HUDEP-2 (cell line): Measurements from ENCODE around the gene COL6A6.

ENCODE experiments used
- DNase-seq, 76 experiments: peaks; one replicate each; lab custom pipeline; 2025; ENCODE audit not compliant: unreplicated experiment in 76 of 76; lab: John Stamatoyannopoulos, UW

The COL6A6 gene, protein sequence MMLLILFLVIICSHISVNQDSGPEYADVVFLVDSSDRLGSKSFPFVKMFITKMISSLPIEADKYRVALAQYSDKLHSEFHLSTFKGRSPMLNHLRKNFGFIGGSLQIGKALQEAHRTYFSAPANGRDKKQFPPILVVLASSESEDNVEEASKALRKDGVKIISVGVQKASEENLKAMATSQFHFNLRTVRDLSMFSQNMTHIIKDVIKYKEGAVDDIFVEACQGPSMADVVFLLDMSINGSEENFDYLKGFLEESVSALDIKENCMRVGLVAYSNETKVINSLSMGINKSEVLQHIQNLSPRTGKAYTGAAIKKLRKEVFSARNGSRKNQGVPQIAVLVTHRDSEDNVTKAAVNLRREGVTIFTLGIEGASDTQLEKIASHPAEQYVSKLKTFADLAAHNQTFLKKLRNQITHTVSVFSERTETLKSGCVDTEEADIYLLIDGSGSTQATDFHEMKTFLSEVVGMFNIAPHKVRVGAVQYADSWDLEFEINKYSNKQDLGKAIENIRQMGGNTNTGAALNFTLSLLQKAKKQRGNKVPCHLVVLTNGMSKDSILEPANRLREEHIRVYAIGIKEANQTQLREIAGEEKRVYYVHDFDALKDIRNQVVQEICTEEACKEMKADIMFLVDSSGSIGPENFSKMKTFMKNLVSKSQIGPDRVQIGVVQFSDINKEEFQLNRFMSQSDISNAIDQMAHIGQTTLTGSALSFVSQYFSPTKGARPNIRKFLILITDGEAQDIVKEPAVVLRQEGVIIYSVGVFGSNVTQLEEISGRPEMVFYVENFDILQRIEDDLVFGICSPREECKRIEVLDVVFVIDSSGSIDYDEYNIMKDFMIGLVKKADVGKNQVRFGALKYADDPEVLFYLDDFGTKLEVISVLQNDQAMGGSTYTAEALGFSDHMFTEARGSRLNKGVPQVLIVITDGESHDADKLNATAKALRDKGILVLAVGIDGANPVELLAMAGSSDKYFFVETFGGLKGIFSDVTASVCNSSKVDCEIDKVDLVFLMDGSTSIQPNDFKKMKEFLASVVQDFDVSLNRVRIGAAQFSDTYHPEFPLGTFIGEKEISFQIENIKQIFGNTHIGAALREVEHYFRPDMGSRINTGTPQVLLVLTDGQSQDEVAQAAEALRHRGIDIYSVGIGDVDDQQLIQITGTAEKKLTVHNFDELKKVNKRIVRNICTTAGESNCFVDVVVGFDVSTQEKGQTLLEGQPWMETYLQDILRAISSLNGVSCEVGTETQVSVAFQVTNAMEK (N-terminal part only)

DNA sequence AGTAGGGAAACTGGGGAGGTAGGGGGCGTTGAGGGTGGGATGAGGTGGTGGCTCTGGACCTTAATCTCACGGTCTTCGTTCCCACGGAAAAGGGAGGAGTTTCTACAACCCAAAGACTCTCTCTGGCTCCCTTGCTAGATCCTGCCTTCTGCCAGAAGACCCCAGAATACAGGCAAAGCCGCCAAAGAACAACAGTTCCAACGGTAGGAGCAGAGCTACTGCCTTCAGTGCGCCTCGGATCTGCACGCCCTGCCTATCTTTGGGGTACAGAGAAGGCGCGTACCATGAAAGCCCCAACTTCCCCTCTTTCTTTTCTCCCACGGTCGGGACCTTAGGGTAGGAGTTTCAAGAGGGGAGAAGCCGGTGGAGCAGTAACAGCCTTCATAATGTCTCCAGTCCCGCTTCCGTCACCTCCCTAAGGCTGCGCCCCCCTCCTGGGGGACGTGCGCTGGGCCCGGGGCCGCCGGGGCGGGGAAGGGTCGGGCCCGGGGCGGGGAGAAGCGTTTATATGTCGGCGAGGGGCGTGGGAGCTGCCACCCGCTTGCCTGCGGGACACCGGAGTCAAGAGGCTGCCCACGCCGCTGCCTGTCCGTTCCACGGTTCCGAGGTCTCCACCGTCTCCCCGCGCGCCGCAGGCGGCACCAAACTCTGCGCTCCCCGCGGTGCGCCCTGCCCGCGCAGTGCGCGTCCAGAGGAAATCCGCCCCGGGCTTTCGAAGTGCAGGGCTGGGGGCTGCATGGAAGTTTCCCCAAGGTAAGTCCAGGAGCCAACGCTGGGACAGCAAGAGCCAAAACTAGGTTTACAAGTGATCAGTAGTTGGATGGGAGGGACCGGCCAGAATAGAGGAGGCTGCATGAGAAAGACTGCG lies at the start of gene COL6A6:
TSS of gene COL6A6 (plus strand) at position 533 of the 868 bp plus-strand sequence. CDS start 43,188 bp downstream, outside the sequence.
- DNase-seq: no peak

DNA sequence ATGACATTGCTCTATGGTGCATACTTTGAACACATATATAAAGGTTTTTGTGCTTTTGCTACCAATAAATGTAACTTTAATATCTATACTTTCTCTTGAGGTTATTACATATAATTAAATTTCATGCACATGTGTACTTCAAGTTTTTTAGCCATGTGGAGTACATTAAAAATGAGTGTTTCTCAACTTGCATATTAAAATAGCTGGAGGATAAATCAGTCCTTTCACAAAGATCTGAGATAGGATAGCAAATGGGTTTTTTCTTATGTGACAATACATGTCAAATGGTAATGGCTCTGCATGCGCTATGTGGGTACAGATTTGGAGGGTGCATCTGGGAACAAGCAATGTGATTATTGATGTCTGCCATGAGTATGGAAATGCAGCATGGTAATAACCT lies 48.7 kb upstream of the COL6A6 start:
- no peak for DNase-seq

DNA sequence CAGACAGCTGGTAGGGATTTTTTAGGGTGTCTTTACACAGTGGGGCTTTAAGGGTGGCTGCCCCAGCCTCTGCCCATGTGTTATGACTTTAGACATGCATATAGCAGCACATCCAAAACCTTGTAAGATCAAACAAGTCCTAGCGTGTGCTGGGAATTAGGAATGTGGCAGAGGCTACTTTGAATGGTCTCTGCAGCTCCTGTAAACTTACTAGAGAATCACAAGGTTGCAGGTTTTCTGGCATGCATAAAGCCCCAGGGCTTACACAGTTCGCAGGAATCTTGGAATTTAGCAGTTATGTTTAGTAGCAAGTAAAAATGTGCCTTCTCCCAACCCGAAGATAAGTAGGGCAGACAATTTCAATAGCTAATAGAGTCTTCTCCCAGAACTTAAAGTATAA lies 46.9 kb upstream of the COL6A6 start:
- no peak for DNase-seq

DNA sequence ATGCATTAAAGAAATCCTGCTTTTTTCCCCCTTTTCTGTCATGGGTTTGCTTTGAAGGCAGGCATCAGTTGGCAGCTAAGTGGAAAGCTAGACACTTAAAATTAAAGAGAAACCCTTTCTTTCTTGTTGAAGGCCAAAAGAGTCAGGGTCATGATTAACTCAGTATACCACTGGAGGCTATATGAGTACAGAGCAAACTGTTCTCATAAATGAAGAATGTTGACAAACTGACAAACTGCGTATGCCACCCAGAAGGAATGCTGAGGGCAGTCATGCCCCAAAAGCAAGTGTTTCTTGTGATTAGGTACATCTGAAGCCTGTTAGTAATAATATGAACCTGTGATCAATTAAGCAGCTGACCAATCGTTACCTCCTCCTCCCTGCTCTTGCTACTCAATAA lies 43.6 kb upstream of the COL6A6 start:
- no peak for DNase-seq

DNA sequence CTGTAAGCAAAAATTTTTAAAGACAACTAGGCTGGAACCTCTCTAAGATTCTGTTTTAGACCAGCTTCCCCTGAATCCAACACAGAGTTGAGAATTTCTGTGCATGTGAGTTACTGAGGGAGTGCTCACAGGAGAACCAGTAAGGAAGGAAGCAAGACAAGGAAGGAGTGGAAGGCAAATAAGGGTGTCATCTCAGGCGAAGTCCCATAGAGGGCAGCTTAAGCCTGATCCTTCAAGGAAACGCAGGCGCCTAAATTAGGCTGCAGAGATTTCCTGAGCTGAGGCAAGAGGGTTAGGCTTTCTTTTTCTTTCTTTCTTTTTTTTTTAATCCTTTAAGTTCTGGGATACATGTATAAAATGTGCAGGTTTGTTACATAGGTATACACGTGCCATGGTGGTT lies 36.2 kb upstream of the COL6A6 start:
- peak in 4 of 76 experiments; percentile 1 to 6 (median 2) for DNase-seq

DNA sequence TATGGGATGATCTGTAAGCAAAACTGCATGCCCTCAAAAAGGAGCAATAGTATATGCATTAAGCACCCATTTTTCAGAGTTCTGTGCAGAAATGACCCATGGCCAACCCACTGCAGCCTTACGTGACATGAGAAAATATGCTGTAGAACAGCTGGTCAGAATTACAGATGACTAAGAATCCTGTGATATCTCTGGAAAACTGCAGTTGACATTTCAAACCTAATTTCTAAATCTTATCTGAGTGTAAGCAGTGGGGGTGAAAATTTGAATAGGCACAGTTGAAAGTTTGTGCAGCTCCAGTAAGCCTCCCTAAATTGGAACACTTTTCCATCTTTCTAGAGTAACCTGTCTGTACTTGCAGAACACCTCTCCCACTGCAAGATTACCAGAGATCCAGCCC lies 28.7 kb upstream of the COL6A6 start:
- DNase-seq: no peak

DNA sequence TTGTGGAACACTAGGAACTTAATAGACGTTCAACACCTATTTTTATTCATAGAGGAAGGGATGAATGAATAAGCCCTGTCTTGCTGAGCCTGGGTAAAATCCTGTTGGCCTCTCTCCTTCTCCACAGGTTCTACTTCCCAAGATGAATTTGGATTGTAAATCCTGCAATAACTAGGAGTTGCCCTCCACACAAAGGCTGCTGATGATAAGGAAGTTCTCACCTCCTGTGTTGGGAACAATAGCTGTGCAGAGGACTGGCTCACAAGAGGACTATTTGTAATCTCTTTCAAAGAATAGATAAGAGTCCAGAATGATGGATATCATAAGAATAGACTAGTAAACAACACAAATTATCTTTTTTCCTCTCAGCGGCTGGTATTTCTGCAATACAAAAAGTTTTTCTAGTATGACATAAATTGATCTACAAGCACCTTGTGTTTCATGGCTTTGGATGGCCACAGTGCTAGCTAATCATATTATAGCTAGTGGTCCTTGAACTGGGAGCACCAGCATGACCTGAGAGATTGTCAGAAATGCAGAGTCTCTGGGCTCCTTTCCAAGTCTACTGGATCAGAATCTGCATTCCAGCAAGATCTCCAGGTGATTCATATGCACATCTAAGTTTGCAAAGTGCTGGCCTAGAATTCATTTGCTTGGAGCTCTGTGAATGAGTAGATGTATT lies 28.1 kb upstream of the COL6A6 start:
- DNase-seq: no peak

DNA sequence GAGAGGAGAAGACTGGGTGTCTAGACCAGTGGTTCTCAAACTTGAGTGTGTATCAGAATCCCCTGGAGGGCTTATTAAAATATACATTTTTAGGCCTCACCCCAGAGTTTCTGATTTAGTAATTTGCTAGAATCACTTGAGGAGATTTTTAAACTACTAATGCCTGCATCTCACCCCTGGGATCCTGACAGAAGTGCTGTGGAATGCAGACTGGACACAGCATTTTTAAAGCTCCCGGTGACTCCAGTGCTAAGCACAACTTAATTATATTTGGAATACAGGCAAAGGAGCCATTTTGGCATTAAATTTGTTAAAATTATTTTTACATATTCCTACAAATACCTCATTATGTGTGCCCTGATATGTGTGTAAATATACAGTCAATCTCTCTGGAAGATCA lies 26.7 kb upstream of the COL6A6 start:
- no peak for DNase-seq

DNA sequence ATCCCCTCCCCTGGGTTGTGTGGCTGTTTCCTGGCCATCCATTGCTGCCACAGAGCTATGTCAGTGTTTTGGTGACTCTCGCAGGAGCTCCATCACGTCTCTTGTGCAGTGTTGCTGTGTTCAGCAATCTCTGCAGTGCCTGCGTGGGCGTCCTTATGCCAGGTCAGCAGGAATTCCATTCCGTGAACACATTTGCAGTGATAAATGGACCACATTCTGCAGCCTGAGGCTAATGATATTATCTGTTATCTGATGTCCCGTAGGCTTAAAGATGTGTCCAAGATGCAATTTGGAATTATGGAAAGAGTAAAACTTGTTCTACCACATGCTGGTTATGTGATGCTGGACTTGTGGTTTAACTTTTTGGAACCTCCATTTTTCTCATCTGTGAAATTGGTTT lies 25.5 kb upstream of the COL6A6 start:
- no peak for DNase-seq

DNA sequence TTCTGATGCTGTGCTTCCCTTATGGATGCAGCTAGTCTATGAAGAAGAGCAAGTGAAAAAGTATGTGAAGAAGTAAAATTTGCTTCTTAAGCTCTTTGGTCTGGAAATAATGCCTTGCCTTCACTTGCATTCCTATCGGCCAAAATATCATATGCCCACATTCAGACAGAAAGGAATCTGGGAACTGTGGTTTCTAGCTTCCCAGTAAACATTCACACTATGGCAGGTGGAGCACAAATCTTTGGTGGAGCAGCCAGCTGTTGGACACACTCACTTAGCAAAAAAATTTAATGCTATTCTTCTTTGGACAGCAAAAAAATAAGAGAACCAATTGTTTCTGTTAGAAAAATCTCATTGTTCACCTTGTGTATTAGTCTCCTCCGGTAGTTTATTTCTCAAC lies 12.3 kb upstream of the COL6A6 start:
- DNase-seq: no peak

DNA sequence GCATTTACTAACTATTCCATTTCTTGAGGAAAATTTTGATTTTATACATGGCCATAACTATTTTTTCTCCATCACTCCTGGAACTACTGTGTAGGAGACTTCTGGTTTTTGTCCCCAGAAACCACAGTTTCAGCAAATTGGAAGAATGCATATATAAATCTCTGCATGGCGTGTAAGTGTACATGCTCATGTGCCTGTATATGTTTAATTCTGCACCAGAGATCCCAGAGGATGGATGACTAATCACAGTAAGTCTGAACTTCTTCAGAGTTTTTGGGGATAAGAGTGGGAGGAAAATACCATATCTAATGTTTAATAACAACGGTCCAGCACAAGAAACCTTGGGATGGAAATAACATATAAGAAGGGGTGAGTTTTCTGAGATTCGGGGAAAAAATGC lies 10.9 kb upstream of the COL6A6 start:
- no peak for DNase-seq

DNA sequence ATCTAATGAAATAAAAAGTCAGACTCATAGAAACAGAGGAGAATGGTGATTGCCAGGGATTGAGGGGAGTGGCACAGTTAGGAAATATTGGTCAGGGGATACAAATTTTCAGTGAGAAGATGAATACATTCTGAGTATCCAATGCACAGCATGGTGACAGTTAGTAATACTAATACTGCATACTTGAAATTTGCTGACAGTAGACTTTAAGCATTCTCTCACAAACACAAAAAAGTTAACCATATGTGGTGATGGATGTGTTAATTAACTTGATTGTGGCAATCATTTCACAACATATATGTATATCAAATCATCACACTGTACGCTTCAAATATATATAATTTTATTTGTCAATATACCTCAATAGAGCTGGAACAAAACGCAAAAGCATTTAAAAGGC lies 9.2 kb upstream of the COL6A6 start:
- DNase-seq: no peak

DNA sequence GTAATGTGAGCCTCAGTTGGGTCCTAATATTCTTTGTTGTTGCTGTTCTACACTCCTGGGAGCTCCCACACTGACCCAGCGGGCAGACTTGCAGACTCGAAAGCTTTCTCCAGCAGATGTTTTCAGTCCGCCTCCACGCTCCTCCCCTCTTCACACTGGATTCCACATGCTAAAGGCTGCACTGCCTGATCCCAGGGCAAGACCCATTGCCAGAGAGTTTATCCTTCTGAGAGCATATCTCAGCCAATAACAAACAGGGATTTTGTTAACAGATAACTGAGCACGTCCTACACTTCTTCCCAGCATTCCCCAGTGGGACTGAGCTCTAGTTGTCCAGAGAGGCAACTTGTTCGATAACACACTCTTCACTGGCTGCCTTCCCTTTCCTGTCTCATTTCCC lies 8.0 kb upstream of the COL6A6 start:
- no peak for DNase-seq

DNA sequence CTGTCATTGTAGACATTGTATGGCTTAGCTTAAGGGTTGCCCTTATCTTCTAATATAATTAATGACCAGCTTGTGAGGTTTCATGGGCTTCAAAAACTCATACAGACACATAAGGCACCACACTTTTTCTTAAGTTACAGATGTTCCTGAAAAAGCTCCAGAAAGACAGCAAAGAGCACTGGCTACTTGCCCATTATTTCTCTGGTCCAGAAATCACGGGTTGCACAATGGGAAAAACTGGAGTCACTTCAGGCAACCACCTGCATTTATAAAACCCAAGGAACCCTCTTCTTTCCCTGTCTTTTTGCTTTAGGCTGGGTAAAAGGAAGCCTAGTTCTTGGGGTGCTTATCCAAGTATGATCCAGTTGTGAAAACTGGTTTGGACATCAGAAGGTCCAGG lies 2.3 kb upstream of the COL6A6 start:
- DNase-seq: no peak

DNA sequence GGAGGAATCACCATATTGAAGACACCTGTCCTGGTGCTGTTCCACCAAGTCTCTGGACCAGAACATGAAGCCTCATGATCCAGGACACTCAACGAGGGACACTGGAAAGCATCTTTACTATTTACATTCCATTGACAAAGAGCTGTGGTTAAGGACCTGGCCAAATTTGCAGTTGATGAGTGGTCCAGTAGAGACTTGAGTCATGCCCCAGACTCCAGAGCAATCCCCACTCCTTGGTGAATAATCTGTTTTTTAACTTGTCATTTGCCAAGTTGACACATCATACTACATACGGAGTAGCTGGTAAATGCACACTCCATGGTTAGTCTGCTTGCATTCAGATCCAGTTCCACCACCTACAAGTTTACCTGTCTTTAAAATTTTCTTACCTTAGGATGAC lies 1.2 kb upstream of the COL6A6 start:
- DNase-seq: no peak

DNA sequence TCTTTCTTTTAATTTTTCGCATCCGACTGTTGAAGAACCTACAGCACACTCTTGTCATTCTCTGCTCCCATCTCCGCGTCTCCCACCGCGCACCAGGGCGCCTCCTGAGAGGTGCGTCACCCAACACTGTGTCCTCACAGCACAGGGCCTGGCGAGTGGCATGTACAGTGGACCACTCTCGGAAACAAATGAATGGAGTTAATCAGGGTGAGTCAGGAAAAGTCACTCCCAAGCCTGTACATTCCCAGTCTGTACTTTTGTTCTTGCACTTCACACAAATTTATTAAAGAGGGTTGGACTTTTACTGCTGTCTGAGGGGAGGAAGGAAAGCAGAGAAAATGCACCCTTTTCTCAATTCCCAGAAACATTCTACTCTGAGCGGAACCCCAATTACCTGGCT lies 625 bp downstream of the COL6A6 start:
- no peak for DNase-seq

DNA sequence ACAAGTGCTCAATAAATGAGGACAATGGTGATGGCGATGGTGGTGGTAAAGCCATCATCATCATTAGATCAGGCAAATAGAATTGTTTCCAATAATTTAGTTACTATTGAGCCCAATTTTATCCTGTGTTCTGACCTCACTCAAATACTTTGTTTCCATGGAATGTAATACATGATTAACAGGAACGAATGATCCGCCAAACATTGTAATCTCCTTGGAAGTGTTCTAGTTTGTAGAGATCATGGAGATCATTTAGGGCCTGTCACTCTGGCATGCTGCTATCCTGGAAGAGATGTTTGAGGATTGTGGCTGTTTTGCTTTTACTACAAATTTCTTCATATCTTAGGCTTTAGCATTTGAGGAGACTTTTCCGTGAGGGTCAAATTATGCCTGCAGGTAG lies 2.8 kb downstream of the COL6A6 start:
- DNase-seq: no peak

DNA sequence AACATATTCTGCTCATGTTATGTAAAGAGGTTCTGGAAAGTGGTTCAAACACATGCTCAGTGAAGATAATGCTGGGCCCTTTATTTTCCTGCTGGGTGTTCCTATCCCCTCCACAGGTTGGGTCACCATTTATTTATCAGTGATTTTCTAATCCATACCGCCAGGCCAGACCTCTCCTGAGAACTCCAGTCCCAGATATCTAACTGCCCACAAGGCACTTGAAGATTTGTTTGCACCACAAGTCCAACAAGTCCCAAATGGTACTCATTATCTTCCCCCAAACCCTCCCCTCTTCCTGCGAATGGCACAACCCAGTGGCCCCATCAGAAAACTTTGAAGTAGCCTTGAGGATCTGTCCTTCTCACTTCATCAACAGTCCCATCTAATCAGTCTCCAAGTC lies 5.4 kb downstream of the COL6A6 start:
- no peak for DNase-seq

DNA sequence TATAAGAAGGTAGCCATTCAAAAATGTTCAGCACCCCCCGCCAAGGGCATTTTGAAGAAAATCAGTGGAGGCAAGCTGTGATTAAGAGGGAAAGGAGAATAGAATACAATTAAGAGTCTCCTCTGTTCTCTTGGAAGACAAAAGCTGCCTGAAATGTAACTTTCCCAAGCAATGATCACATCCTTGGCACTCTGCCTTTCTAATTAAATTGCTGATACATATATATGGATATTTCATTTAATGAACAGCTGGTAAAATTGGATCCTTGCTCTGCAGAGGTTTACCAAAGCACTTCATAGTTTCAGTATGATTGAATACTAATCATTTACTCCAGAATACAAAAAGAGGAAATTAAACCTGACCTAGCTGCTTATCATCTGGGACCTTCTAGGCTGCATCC lies 10.4 kb downstream of the COL6A6 start:
- no peak for DNase-seq

DNA sequence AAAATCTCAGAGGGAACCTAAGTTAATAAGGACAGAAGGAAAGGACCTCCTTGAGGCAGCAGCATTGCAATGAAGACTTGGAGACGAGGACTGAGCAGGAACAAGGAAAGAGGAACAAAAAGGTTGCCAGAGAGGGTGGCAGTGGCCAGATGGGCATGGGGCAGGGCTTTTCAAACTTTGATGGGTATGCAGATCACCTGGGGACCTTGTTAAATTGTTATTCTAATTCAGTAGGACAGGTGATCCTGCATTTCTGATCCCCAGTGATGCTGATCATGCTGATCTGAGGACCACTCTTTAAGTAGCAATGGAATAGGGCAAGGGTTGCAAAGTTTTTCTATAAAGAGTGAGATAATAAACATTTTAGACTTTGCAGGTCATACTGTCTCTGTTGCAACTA lies 11.1 kb downstream of the COL6A6 start:
- no peak for DNase-seq
